HEK293T (cell line): ENCODE data around the gene SLC17A7.

Experiments
- CTCF ChIA-PET: fragments of 350-600 bp; formaldehyde crosslinking; extraction: SDS; loops from one replicate; lab custom pipeline; 2021; ENCODE audit warnings: antibody characterized with exemption, inconsistent platforms; lab: Yijun Ruan, JAX
- POLR2A ChIA-PET: fragments of 350-600 bp; formaldehyde crosslinking; extraction: SDS; loops from one replicate; lab custom pipeline; 2020; ENCODE audit warnings: antibody characterized with exemption, inconsistent platforms; lab: Yijun Ruan, JAX
- DNase-seq: peaks from one replicate; pipeline ENCODE4 v3.0.0; 2012; ENCODE audit warnings: mixed read lengths; ENCODE audit errors: extremely low spot score
- ARNT ChIP-seq: fragments of 450-650 bp; IDR thresholded peaks from 2 replicates; pipeline ENCODE4 v1.6.1; 2017; ENCODE audit warnings: mild to moderate bottlenecking
- BHLHE40 ChIP-seq: fragments of 450-650 bp; IDR thresholded peaks from 2 replicates; pipeline ENCODE4 v1.6.1; 2016; ENCODE audit warnings: mild to moderate bottlenecking, moderate library complexity, borderline replicate concordance
- CTBP1 ChIP-seq: fragments of 450-650 bp; IDR thresholded peaks from 2 replicates; pipeline ENCODE4 v1.6.1; 2016; ENCODE audit warnings: borderline replicate concordance
- ELF4 ChIP-seq: fragments of 450-650 bp; IDR thresholded peaks from 2 replicates; pipeline ENCODE4 v1.6.1; 2017; ENCODE audit warnings: antibody characterized with exemption
- FOXA1 ChIP-seq: fragments of 450-650 bp; IDR thresholded peaks from 2 replicates; pipeline ENCODE4 v1.6.1; 2016; ENCODE audit warnings: mild to moderate bottlenecking
- FOXK2 ChIP-seq: fragments of 450-650 bp; IDR thresholded peaks from 2 replicates; pipeline ENCODE4 v1.6.1; 2016; ENCODE audit warnings: mild to moderate bottlenecking
- FOXM1 ChIP-seq: fragments of 450-650 bp; IDR thresholded peaks from 2 replicates; pipeline ENCODE4 v1.6.1; 2017; ENCODE audit warnings: mild to moderate bottlenecking, borderline replicate concordance
- HDGF ChIP-seq: fragments of 450-650 bp; IDR thresholded peaks from 2 replicates; pipeline ENCODE4 v1.6.1; 2017; ENCODE audit warnings: antibody characterized with exemption, borderline replicate concordance
- L3MBTL2 ChIP-seq: fragments of 450-650 bp; conservative IDR thresholded peaks from 2 replicates; pipeline ENCODE4 v1.6.1; 2016; ENCODE audit warnings: mild to moderate bottlenecking
- LEF1 ChIP-seq: fragments of 450-650 bp; IDR thresholded peaks from 2 replicates; pipeline ENCODE4 v1.6.1; 2017; ENCODE audit warnings: mild to moderate bottlenecking, borderline replicate concordance
- NFRKB ChIP-seq: fragments of 450-650 bp; IDR thresholded peaks from 2 replicates; pipeline ENCODE4 v1.6.1; 2016; ENCODE audit warnings: mild to moderate bottlenecking, moderate library complexity
- PKNOX1 ChIP-seq: fragments of 450-650 bp; IDR thresholded peaks from 2 replicates; pipeline ENCODE4 v1.6.1; 2016
- SP1 ChIP-seq: fragments of 450-650 bp; IDR thresholded peaks from 2 replicates; pipeline ENCODE4 v1.6.1; 2017
- SUZ12 ChIP-seq: fragments of 450-650 bp; IDR thresholded peaks from 2 replicates; pipeline ENCODE4 v1.6.1; 2016; ENCODE audit warnings: mild to moderate bottlenecking
- TARDBP ChIP-seq: fragments of 450-650 bp; IDR thresholded peaks from 2 replicates; pipeline ENCODE4 v1.6.1; 2016
- ZNF384 ChIP-seq: fragments of 450-650 bp; IDR thresholded peaks from 2 replicates; pipeline ENCODE4 v1.6.1; 2016

Gene SLC17A7

GRCh38 chr19:49438261-49438660 lies 3.1 kb downstream of the SLC17A7 start:
- DNase-seq, result no peak
- ChIA-PET CTCF (no interaction called here), POLR2A (interaction anchor here (1.4 kb wide), 1 partner anchor 14 kb away, joined by 3 read pairs; the partner anchor contains the start of gene PIH1D1)
- TF ChIP-seq LEF1, result no peak
- TF ChIP-seq TARDBP, result no peak
- no peak for TF ChIP-seq ZNF384
- TF ChIP-seq ARNT, result no peak
- TF ChIP-seq HDGF, result no peak
- TF ChIP-seq FOXA1, result no peak
- TF ChIP-seq NFRKB, result no peak
- no peak for TF ChIP-seq SP1
- no peak for TF ChIP-seq SUZ12
- TF ChIP-seq FOXK2, result no peak
- no peak for TF ChIP-seq L3MBTL2
- TF ChIP-seq PKNOX1, result no peak

GRCh38 chr19:49437231-49437630 lies 4.1 kb downstream of the SLC17A7 start:
- ChIA-PET POLR2A (interaction anchor here (1.4 kb wide), 1 partner anchor 16 kb away, joined by 5 read pairs; the partner anchor contains the start of gene ALDH16A1), CTCF (no interaction called here)
- DNase-seq, result no peak
- TF ChIP-seq FOXM1 (no peak), PKNOX1 (no peak), NFRKB (no peak), LEF1 (no peak), SUZ12 (no peak), ARNT (no peak), HDGF (no peak), ZNF384 (no peak), ELF4 (no peak), L3MBTL2 (no peak), TARDBP (no peak), CTBP1 (no peak), FOXK2 (no peak), SP1 (no peak), BHLHE40 (no peak), FOXA1 (no peak)

- ChIA-PET CTCF (interaction anchor here (1.1 to 1.8 kb wide), 2 partner anchors 10 to 15 kb away, joined by 3 to 4 read pairs; no protein-coding TSS in a partner anchor), POLR2A (interaction anchor here (1.4 to 1.6 kb wide), 2 partner anchors 17 to 33 kb away, joined by 4 to 5 read pairs; partner anchors contain the start of gene ALDH16A1)
- no peak for DNase-seq
- no peak for TF ChIP-seq FOXK2
- TF ChIP-seq ZNF384, result no peak
- no peak for TF ChIP-seq FOXA1
- TF ChIP-seq FOXM1, result no peak
- no peak for TF ChIP-seq ELF4
- no peak for TF ChIP-seq SP1
Observed at GRCh38 chr19:49436381-49437017, 4.8 kb downstream of the SLC17A7 start.

- DNase-seq, result no peak
- CTCF ChIA-PET, result interaction anchor here (1.1 to 1.8 kb wide), 2 partner anchors 9 to 14 kb away, joined by 3 to 4 read pairs; no protein-coding TSS in a partner anchor
- TF ChIP-seq ELF4, result no peak
- TF ChIP-seq FOXA1, result no peak
- no peak for TF ChIP-seq NFRKB
- TF ChIP-seq LEF1, result no peak
- POLR2A ChIA-PET, result interaction anchor here (1.4 to 1.6 kb wide), 2 partner anchors 18 to 32 kb away, joined by 4 to 5 read pairs; partner anchors contain the start of gene ALDH16A1
Observed at GRCh38 chr19:49435670-49436069, 5.7 kb downstream of the SLC17A7 start.

- ChIA-PET POLR2A (interaction anchor here (1.6 kb wide), 1 partner anchor 31 kb away, joined by 4 read pairs; no protein-coding TSS in a partner anchor), CTCF (interaction anchor here (1.1 to 1.8 kb wide), 2 partner anchors 9 to 13 kb away, joined by 3 to 4 read pairs; no protein-coding TSS in a partner anchor)
- peak; percentile 90 for TF ChIP-seq PKNOX1
- TF ChIP-seq TARDBP, result no peak
Observed at GRCh38 chr19:49434907-49435583, 6.3 kb downstream of the SLC17A7 start.

GRCh38 chr19:49433240-49433901 lies 8.0 kb downstream of the SLC17A7 start:
- no peak for TF ChIP-seq BHLHE40
- TF ChIP-seq ZNF384, result no peak
- TF ChIP-seq CTBP1, result no peak
- TF ChIP-seq HDGF, result no peak

More at GRCh38 chr19:49434907-49435583, 6.3 kb downstream of the SLC17A7 start:
- no peak for DNase-seq

More at GRCh38 chr19:49433240-49433901, 8.0 kb downstream of the SLC17A7 start:
- POLR2A ChIA-PET, result no interaction called here
- CTCF ChIA-PET, result no interaction called here
- DNase-seq, result no peak
